ENCODE measurements around the gene ACOXL.
"Not testable (repeated sequence)": the region's sequence is repeated elsewhere in the genome, so short reads cannot be mapped to it uniquely, and the experiment has no call there.

Gene ACOXL

GRCh38 chr2:110940376-110940910 lies 208.1 kb downstream of the ACOXL start:
- no peak for DNase-seq

- no peak for DNase-seq
These were observed 208.9 kb downstream of the ACOXL start for GRCh38 chr2:110941226-110941625.

DNA sequence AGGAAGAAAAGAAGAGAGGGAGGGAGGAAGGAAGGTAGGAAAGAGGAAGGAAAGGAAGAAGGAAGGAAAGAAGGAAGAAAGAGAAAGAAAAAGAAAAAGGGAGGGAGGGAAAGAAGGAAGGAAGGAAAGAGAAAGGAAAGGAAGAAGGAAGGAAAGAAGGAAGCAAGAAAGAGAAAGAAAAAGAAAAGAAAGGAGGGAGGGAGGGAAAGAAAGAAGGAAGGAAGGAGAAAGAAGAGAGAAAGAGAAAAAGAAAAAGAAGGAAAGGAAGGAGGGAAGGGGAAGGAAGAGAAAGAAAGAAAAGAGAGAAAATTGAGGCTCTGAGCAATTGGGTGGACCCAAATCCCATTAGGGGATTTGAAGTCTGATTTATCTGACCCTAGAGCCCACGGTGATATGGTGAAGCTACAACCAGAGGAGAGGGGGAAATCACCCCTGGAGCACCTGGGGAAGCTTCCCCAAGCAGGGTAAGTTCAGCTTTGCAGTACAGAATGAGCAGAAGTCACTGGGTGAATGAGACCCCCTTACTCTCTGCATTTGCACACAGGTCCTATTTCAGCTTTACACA lies 210.8 kb downstream of the ACOXL start:
- DNase-seq = no peak

DNA sequence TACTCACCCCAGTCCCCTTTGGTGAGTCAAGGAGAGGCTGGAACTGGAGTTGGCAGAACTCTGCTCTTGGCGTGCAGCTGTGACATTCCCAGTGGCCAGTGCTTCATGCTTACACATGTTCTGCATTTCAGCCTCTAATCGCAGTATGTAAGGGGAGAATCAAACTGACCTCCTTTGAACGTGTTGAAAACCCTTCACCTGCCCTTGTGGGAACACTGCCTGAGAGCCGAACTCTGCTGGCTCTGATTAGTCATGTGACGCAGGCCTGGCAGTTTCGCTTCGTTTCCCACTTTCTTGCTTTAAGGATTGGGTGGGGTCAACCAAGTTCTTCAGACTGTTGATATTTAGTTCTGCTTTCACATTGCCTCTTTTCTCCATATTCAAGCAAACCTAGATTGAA lies 214.5 kb downstream of the ACOXL start:
- DNase-seq = no peak

DNA sequence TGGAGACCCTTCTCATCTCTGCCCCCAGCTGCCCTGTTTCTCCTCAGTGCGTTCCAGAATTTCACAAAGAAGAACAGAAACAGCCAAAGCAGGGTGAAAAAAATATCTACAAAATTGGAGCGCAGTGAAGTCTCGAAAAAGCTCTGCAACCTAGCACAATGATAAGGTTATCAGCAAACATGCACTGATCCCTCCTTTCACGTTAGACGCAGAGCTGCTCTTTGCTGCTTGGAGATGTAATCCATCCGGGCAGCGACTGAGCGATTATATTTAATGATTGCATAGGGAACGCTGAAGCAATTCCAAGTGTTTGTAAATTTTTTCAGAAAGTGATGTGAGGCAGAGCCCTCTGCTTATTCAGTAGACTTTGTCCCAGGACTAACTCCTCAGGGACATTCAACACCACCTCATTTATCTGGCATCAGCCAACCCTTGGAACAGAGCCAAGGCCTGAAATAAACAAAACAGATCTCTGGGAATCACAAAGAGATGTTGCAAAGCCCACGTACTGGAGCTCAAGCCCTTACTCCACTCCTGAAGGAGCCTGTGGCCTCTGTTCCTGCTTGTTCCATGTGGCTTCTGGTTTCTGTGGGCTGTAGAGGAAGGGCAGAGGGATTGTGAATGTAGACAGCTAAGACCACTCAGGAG lies 215.8 kb downstream of the ACOXL start:
- no peak for DNase-seq

GRCh38 chr2:110950281-110950680 lies 217.9 kb downstream of the ACOXL start:
- no peak for DNase-seq

DNA sequence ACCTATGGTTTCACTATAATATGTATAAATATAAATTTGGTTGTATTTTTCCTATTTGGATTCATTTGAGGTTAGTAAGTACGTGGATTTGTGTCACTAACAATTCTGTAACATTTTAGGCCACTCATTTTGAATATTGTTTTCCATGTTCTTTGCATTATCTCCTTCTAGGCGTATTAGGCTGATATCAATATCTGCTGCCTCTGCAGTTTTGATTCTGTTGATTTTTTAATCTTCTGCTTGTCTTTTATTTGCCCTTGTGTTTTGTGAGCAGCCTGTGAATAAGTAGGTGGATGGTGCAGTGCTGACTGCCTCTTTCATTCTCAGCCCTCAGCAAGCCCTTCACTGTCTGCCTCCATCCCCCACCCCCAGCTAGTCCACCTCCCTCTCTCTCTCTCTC lies 222.7 kb downstream of the ACOXL start:
- DNase-seq = no peak

- DNase-seq = no peak
These were observed 223.2 kb downstream of the ACOXL start for GRCh38 chr2:110955556-110955955.

GRCh38 chr2:110957293-110957692 lies 224.9 kb downstream of the ACOXL start:
- no peak for DNase-seq

- DNase-seq = no peak
These were observed 226.2 kb downstream of the ACOXL start for GRCh38 chr2:110958346-110959119.

DNA sequence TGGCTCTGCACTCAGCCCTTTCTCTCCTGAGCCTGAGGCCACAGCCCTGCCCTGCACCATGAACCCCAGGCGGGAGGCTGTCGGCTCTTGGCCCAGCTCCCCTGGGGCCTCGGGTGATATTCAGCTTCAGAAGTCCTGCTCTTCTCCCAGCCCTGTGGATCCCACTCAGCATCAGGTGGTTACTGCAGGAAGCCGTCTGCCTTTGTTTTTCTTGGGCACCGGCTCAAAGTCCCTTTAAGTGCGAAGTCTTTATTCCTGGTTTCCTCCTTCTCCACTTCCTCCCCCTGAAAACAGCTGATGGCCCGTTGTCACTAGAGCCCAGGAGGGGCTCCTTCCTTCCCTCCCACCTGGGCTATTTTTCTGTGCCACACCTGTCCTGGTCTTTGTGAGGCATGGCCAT lies 226.8 kb downstream of the ACOXL start:
- no peak for DNase-seq

DNA sequence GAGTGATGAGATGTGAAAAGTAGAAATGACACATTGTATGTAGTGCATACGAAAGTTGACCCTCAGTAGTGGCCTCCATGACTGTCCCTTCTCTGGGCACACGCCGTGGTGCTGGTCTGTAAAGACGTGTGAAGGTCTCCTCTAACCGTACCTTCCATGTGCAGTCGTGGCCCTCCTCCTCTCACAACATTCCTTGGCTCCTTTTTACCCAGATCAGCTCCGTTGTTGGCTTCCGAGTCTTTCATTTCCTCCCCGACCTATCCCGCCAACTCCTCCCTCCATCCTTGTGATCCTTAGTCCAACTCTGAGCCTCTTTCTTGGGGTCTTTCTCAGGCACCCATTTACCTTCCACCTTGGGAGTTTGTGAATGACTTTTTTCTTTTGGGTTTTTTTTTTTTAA lies 227.9 kb downstream of the ACOXL start:
- DNase-seq = no peak

DNA sequence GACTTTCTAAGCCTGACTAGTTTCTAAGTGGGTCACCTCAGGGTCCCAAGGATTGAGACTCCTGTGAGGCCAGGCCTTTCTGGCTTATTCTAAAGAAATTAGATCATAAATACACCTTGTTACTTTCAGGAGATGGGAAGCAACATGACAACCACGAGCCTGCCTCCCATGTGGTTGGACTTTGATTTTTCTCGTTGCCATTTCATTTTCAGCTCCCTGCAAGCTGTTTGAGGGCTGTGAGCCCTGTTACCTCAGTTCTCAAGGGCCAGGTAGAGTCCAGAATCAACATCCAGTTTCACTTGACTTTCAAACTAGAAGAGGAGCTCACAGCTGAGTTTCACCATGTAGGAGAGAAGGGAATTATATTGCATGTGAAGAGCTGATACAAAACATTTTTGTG lies 228.6 kb downstream of the ACOXL start:
- DNase-seq = no peak

DNA sequence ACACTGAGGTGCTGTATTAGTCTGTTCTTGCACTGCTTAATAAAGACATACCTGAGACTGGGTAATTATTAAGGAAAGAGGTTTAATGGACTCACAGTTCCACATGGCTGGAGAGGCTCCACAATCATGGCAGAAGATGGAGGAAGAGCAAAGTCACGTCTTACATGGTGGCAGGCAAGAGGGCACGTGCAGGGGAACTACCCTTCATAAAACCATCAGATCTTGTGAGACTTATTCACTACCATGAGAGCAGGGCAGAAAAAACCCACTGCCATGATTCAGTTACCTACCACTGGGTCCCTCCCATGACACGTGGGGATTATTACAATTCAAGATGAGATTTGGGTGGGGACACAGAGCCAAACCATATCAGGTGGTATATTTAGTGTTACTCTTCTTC lies 229.3 kb downstream of the ACOXL start:
- DNase-seq = not testable (repeated sequence)

- no peak for DNase-seq
These were observed 237.3 kb downstream of the ACOXL start for GRCh38 chr2:110969696-110970095.

DNA sequence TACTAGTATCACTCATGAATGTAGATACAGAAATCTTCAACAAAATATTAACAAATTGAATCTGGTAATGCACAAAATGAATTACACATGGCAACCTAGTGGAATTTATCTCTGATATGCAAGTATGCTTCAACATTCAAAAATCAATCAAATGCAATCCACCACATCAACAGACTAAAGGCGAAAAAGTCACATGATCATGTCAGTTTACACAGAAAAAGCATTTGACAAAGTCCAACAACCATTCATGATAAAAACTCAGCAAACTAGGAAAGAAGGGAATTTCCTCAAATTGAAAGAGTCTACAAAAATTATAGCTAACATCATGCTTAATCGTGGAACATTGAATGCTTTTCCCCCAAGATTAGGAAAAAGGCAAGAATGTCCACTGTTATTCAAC lies 237.8 kb downstream of the ACOXL start:
- DNase-seq = no peak

- DNase-seq = no peak
These were observed 239.4 kb downstream of the ACOXL start for GRCh38 chr2:110971811-110972210.

DNA sequence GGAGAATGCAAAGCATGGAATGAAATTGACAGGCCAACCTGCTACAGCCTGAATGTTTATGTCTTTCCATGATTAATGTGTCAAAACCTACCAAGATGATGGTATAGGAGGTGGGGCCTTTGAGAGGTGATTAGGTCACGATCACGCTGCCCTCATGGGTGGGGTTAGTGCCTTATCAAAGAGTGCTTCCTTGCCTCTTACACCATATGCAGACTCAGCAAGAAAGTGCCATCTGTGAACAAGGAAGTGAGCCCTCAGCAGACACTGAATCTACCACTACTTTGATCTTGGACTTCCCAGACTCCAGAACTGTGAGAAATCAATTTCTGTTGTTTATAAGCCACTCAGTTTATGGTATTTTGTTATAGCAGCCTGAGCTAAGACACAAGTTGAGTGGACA lies 240.9 kb downstream of the ACOXL start:
- DNase-seq = no peak

DNA sequence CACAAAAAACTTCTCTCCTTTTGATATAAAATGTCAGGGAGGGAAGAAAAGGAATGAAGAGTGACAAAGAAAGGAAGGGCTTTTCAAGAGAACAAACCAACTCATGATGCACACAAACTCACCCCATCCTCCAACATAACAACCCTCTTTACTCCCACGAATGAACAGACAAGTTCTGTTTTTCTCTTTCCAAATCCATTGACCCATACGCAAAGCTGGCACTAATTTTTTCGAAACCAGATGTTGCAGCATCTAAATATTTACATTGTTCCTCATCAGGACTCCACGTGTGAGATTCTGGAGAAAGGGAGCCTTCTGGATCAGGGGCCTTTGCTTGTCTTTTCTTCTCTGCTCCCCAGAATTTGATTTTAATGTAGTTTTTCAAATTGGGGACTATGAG lies 245.0 kb downstream of the ACOXL start:
- no peak for DNase-seq

DNA sequence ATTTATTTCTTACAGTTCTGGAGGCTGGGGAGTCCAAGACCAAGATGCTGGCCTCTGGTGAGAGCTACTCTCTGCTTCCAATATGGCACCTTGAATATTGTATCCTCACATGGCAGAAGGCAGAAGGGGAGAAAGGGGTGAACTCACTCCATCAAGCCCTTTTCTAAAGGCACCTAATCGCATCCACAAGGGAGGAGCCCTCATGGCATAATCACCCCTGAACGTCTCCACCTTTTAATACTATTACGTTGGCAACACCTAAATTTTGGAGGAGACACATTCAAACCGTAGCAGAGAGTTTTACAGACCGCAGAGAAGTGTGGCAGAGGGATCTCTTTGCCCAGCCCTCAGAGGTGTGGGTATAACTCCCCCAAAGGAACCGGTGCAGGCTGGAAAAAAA lies 245.8 kb downstream of the ACOXL start:
- DNase-seq = no peak

GRCh38 chr2:110978756-110979470 lies 246.5 kb downstream of the ACOXL start:
- DNase-seq = no peak

GRCh38 chr2:110979471-110980338 lies 247.3 kb downstream of the ACOXL start:
- no peak for DNase-seq
